BJ (cell line): ENCODE data around the gene GADD45A. TPM values are rescaled to one million over a fixed set of nuclear protein-coding genes. Genes with fewer than 3 reads are reported as not detected.

Experiments used
- CTCF ChIA-PET: fragments of 350-600 bp; formaldehyde crosslinking; extraction: SDS; loops from one replicate; lab custom pipeline; 2021; ENCODE audit warnings: antibody characterized with exemption, inconsistent platforms; lab: Yijun Ruan, JAX
- POLR2A ChIA-PET: fragments of 300-600 bp; sonication (Branson Sonifier 250); formaldehyde crosslinking; extraction: SDS; loops from one replicate; lab custom pipeline; 2021; ENCODE audit warnings: antibody characterized with exemption; lab: Charles Lee
- DNase-seq: peaks from one replicate; pipeline ENCODE4 v3.0.0-alpha.2; 2011; ENCODE audit warnings: low read depth
- H3K27me3 ChIP-seq: 2 replicates; pipeline ENCODE4 v1.6.0; 2011; ENCODE audit warnings: low read length; ENCODE audit not compliant: control insufficient read depth, insufficient read depth
- H3K36me3 ChIP-seq: 2 replicates; pipeline ENCODE4 v1.5.1; 2011; ENCODE audit warnings: low read length; ENCODE audit not compliant: control insufficient read depth, insufficient read depth
- H3K4me3 ChIP-seq: 2 replicates; pipeline ENCODE4 v1.5.1; 2011; ENCODE audit warnings: low read depth, mild to moderate bottlenecking, control low read depth, low read length
- polyA plus RNA-seq: library from polyadenylated mRNA; depleted of rRNA; stranded (reverse); fragments of >200 nt; gene quantifications from 2 replicates; pipeline ENCODE4 v1.2.3, GENCODE V29; 2011
- TF ChIP-seq, protein P1 (sequence below): IDR thresholded peaks from 2 replicates; pipeline ENCODE4 v1.5.1; 2011; ENCODE audit warnings: low read depth, mild to moderate bottlenecking, control low read depth, inconsistent platforms, low read length, moderate library complexity; ENCODE audit not compliant: insufficient read depth

GADD45A gene
- polyA plus RNA-seq, 1 experiment = 32.1 TPM

DNA sequence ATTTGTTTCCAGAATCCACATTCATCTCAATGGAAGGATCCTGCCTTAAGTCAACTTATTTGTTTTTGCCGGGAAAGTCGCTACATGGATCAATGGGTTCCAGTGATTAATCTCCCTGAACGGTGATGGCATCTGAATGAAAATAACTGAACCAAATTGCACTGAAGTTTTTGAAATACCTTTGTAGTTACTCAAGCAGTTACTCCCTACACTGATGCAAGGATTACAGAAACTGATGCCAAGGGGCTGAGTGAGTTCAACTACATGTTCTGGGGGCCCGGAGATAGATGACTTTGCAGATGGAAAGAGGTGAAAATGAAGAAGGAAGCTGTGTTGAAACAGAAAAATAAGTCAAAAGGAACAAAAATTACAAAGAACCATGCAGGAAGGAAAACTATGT is 2.6 kb downstream of the GADD45A start:
- Histone ChIP-seq H3K36me3 (peaks cover 8% of the 10 kb centered on the region), H3K27me3 (no peaks in the 10 kb centered on the region), H3K4me3 (peak overlapping the region; percentile 85)
- no peak for DNase-seq
- POLR2A ChIA-PET = interaction anchor here (0.6 kb wide), 1 partner anchor 146 kb away, joined by 3 read pairs; no protein-coding TSS in a partner anchor
- TF ChIP-seq, protein P1, sequence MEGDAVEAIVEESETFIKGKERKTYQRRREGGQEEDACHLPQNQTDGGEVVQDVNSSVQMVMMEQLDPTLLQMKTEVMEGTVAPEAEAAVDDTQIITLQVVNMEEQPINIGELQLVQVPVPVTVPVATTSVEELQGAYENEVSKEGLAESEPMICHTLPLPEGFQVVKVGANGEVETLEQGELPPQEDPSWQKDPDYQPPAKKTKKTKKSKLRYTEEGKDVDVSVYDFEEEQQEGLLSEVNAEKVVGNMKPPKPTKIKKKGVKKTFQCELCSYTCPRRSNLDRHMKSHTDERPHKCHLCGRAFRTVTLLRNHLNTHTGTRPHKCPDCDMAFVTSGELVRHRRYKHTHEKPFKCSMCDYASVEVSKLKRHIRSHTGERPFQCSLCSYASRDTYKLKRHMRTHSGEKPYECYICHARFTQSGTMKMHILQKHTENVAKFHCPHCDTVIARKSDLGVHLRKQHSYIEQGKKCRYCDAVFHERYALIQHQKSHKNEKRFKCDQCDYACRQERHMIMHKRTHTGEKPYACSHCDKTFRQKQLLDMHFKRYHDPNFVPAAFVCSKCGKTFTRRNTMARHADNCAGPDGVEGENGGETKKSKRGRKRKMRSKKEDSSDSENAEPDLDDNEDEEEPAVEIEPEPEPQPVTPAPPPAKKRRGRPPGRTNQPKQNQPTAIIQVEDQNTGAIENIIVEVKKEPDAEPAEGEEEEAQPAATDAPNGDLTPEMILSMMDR = no peak
- CTCF ChIA-PET = interaction anchor here (0.9 to 8.1 kb wide), 4 partner anchors 13 to 150 kb away, joined by 3 to 56 read pairs (median 18); no protein-coding TSS in a partner anchor

DNA sequence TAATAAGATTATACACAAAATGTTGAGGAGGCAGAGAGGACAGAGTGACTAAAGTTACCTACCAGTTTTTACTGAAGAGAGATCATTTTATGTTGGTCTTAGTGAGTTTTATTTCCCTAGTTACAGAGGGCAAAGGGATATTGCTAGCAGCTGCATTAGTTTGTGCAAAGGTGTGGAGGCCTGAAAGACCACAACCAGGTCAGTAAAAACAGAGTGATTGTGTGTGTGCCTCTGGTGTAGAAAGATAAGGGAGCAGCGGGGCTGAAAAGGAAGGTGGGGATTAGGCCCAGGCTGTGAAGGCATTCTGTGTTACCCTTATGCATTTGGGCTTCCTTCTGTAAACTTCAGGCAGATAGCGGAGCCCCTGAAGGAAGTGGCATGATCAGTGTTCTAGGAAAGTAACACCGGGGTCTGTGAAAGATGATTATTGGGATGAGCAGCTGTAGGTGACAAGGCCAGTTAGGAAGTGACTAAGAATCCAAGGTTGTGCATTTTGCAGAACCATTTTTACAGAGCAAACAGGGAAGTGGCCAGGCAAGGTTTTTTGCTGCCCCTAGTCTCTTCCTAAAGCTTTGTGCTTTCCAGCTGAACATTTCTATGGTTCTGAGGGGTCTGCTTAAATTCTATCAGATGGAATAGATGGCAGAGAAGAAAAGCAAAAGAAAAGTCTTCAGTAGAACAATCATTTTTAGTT is 3.7 kb downstream of the GADD45A start:
- H3K36me3 ChIP-seq = peaks cover 8% of the 10 kb centered on the region
- no peak overlapping the region for H3K4me3 ChIP-seq
- TF ChIP-seq, protein P1 = no peak
- no peak for DNase-seq
- ChIA-PET CTCF (interaction anchor here (1.1 to 8.1 kb wide), 3 partner anchors 13 to 151 kb away, joined by 3 to 56 read pairs (median 4); no protein-coding TSS in a partner anchor), POLR2A (interaction anchor here (0.6 kb wide), 1 partner anchor 147 kb away, joined by 3 read pairs; no protein-coding TSS in a partner anchor)
- H3K27me3 ChIP-seq = no peaks in the 10 kb centered on the region

DNA sequence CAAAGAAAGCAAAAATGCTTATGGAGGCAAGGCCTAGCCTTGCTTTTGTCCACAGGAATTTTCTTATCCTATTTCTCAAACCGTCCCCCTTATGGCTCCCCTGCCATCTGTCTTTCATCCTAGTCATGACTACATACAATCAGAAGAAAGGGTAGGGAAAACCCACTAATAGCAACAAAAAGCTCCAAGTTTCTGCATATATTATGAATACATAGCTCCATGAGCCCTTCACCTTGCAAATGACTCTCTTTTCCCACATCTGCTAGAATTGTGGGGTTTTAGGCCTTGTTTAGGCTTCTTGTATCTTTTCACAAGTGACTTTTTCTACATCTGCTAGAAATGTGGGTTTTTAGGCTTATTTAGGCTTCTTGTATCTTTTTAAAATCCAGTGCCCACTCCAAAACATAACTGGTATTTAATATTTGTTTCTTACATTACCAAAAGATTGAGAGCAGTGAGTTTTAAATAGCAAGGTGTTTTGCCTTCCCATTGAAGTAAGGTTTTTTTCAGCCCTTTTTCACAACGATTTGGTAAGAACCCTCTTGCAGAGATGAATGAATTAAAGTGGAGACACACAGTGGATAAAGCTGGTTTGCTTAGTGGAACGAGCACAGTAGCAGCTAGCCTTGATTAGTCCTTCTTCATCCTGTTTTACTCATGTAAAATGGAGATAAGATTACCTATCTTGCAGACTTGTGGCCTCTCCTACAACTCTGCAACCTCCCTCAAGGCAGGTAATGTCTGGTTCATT is 4.4 kb downstream of the GADD45A start:
- CTCF ChIA-PET = interaction anchor here (1.1 to 3.4 kb wide), 3 partner anchors 13 to 71 kb away, joined by 3 to 11 read pairs (median 4); no protein-coding TSS in a partner anchor
- H3K27me3 ChIP-seq = no peaks in the 10 kb centered on the region
- POLR2A ChIA-PET = interaction anchor here (0.5 kb wide), 1 partner anchor 15 kb away, joined by 3 read pairs; no protein-coding TSS in a partner anchor
- peaks cover 8% of the 10 kb centered on the region for H3K36me3 ChIP-seq
- no peak overlapping the region for H3K4me3 ChIP-seq
- TF ChIP-seq, protein P1 = no peak
- DNase-seq = no peak

DNA sequence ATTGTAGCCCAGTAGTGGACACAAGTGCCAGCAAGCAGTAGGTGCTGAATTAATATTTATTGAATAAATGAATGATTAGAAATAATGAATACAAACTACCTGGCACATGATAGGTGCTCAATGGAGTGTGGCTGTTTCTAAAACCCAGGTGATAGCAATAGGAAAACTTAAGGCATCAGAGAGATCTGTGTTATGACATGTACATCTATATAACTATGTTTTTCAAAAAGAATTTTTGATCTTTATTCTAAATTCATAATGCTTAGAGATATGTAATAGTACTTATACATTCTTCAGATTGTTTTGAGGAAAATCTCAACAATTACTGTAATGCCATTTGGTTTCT is 5.0 kb downstream of the GADD45A start:
- no peaks in the 10 kb centered on the region for H3K27me3 ChIP-seq
- TF ChIP-seq, protein P1 = no peak
- no peak for DNase-seq
- CTCF ChIA-PET = interaction anchor here (1.1 to 3.4 kb wide), 2 partner anchors 12 to 70 kb away, joined by 3 to 11 read pairs; no protein-coding TSS in a partner anchor
- no peak overlapping the region for H3K4me3 ChIP-seq
- POLR2A ChIA-PET = no interaction called here
- peaks cover 8% of the 10 kb centered on the region for H3K36me3 ChIP-seq

DNA sequence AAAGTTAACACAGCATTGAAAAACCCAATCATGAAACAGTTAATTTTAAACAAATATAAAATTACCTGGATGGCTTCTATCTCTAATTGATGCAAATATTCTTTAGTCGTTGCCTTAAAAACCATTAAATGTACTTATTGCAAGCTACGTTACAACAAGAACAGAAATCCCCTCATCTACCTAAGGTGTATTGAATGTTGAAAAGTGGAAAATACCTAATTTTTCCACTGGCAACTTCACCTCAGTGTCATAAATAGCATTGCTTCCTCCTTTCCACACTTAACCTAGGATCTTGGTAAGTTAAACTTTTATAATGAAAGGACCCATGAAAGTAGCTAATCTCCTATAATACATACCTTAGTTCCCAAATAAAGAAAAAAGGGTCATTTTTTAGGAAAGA is 5.4 kb downstream of the GADD45A start:
- POLR2A ChIA-PET = interaction anchor here (0.6 kb wide), 1 partner anchor 119 kb away, joined by 5 read pairs; no protein-coding TSS in a partner anchor
- CTCF ChIA-PET = interaction anchor here (3.4 kb wide), 1 partner anchor 70 kb away, joined by 11 read pairs; no protein-coding TSS in a partner anchor

More for the DNA sequence above, 5.4 kb downstream of the GADD45A start:
- TF ChIP-seq, protein P1 = no peak
- H3K27me3 ChIP-seq = no peaks in the 10 kb centered on the region
- H3K36me3 ChIP-seq = peaks cover 8% of the 10 kb centered on the region
- H3K4me3 ChIP-seq = no peak overlapping the region
- no peak for DNase-seq
